ENCODE data around the gene FAM131B. TPM values are rescaled to one million over a fixed set of nuclear protein-coding genes. Genes with fewer than 3 reads are reported as not detected.

The FAM131B gene
- total and polyA plus RNA-seq, 2 of the 13 experiments (the other 11 are each of a cell fraction or from before 2014, with no cell fraction given), result 0.07 TPM; not detected in 1

DNA sequence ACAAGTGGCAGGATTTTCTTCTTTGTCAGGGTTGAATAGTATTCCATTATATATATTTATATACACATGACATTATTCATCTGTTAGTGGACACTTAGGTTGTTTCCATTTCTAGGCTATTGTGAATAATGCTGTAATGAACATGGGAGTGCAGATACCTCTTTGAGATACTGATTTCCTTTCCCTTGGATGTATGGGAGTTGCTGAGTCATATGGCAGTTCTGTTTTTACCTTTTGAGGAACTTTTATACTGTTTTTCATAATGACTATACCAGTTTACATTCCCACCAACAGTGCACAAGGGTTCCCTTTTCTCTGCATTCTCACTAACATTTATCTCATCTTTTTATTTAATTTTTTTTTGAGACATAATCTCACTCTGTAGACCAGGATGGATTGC is 48.4 kb downstream of the FAM131B start:
- H3K4me2 ChIP-seq (ENCODE audit: low read depth, low read length), result no peak overlapping the region
- no peak overlapping the region for H3K9ac ChIP-seq (ENCODE audit: insufficient read depth, low read depth, low read length)
- TF ChIP-seq, protein P1, sequence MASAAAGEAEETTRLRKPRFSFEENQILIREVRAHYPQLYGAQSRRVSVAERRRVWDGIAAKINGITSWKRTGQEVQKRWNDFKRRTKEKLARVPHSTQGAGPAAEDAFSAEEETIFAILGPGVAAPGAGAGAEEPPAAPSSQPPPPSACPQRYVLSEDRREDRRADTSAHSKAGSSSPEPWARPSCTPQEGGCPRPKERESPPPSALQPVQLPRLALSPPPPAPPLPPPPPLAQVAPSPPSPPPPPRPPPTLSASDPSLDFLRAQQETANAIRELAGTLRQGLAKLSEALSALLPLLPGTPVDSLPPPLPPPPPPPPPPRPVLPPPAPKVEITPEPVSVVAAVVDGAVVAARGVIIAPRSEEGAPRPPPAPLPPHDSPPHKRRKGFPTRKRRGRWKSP (CRISPR knock-in tag; IDR thresholded peaks at IDR 0.05), result no peak
- no peak for TF ChIP-seq ZC3H13 (CRISPR knock-in tag; IDR thresholded peaks at IDR 0.05)
- TF ChIP-seq RBM22 (optimal IDR thresholded peaks at IDR 0.05; ENCODE audit: low read length), result no peak
- no peak for TF ChIP-seq ZSCAN22 (CRISPR knock-in tag; IDR thresholded peaks at IDR 0.05)
- TF ChIP-seq KDM2A (CRISPR knock-in tag; IDR thresholded peaks at IDR 0.05; ENCODE audit: borderline replicate concordance, low read depth), result no peak
- no peak for TF ChIP-seq ZNF34 (CRISPR knock-in tag; IDR thresholded peaks at IDR 0.05; ENCODE audit: borderline replicate concordance)
- no peak overlapping the region for H3K4me3 ChIP-seq (replicated peaks in 1 of 3; ENCODE audit: insufficient read depth in 1 of 3, low read depth in 2 of 3, low read length in 3 of 3)
- POLR2A ChIA-PET, result no interaction called here
- no peaks in the 10 kb centered on the region for H3K27me3 ChIP-seq (ENCODE audit: control insufficient read depth in 1 of 2, insufficient read depth in 2 of 2, low read length in 2 of 2)
- H3K36me3 ChIP-seq (replicated peaks in 1 of 2; ENCODE audit: control insufficient read depth in 1 of 2, insufficient read depth in 2 of 2, low read length in 2 of 2), result no peaks in the 10 kb centered on the region
- no peaks in the 10 kb centered on the region for H3K79me2 ChIP-seq (ENCODE audit: insufficient read depth, low read length)
- no peak overlapping the region for H3K27ac ChIP-seq (ENCODE audit: extremely low read length, insufficient read depth, low read length)
- H3K9me3 ChIP-seq (ENCODE audit: low read length), result no peaks in the 10 kb centered on the region
- in situ Hi-C loops (cut with HindIII; ENCODE audit: extremely low pct_ligation_motif_present, low pct_unique_long_range_greater_than_20kb) (no loop called here), intact Hi-C loops (cut with micrococcal nuclease; ENCODE audit: unreplicated experiment) (no loop called here)
- no TSS peak for BruUV-seq (replicated peaks)
- ATAC-seq (no peak), DNase-seq (ENCODE audit: low spot score) (no peak), FAIRE-seq (no peak)
- no peaks in the 10 kb centered on the region for H4K20me1 ChIP-seq (ENCODE audit: insufficient read depth, low read length)
- CTCF ChIA-PET (ENCODE audit: low intra/inter-chr PET ratio, low total read pairs), result no interaction called here
- H2AFZ ChIP-seq (ENCODE audit: low read length), result no peak overlapping the region
- peaks cover 11% of the 10 kb centered on the region for H3K4me1 ChIP-seq (ENCODE audit: insufficient read depth, low read length)

DNA sequence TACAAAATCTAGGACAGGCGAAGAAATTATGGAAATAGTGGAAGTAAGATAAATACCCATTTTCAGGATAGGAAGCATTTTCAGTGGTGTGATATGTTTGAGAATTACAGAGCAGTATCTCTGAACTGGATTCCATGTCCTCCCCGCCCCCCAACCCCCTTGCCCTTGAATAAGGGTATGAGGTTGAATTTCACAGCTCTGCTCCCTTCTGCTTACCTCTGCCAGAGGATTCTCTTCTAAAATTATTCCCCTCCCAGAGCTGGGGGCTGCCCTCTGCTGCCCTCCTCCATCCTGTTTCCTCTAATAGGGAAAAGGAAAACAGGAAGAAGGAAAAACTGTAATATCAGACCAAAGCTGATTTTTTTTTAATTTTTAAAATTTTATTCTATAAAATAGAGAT is 53.9 kb downstream of the FAM131B start:
- Histone ChIP-seq H3K9me3 (ENCODE audit: low read length) (no peaks in the 10 kb centered on the region), H3K36me3 (replicated peaks in 1 of 2; ENCODE audit: control insufficient read depth in 1 of 2, insufficient read depth in 2 of 2, low read length in 2 of 2) (peaks cover 9 to 45% of the 10 kb centered on the region in 2 experiments), H3K27me3 (ENCODE audit: control insufficient read depth in 1 of 2, insufficient read depth in 2 of 2, low read length in 2 of 2) (no peaks in the 10 kb centered on the region), H3K4me1 (ENCODE audit: insufficient read depth, low read length) (no peaks in the 10 kb centered on the region), H3K9ac (ENCODE audit: insufficient read depth, low read depth, low read length) (no peak overlapping the region), H3K79me2 (ENCODE audit: insufficient read depth, low read length) (no peaks in the 10 kb centered on the region), H2AFZ (ENCODE audit: low read length) (no peak overlapping the region), H4K20me1 (ENCODE audit: insufficient read depth, low read length) (no peaks in the 10 kb centered on the region; the same call in 1 of the 2 replicates), H3K4me3 (replicated peaks in 1 of 3; ENCODE audit: insufficient read depth in 1 of 3, low read depth in 2 of 3, low read length in 3 of 3) (no peak overlapping the region), H3K27ac (ENCODE audit: extremely low read length, insufficient read depth, low read length) (no peak overlapping the region), H3K4me2 (ENCODE audit: low read depth, low read length) (no peak overlapping the region)
- no peak for DNase-seq (ENCODE audit: low spot score)
- no peak for TF ChIP-seq ZIK1 (CRISPR knock-in tag; IDR thresholded peaks at IDR 0.05; ENCODE audit: borderline replicate concordance, low read depth)
- TF ChIP-seq TOPORS (CRISPR knock-in tag; IDR thresholded peaks at IDR 0.05), result no peak
- TF ChIP-seq ZNF430 (CRISPR knock-in tag; IDR thresholded peaks at IDR 0.05), result no peak
- TF ChIP-seq ZKSCAN1 (IDR thresholded peaks at IDR 0.05; ENCODE audit: low read length), result no peak
- no peak for TF ChIP-seq ZNF550 (CRISPR knock-in tag; IDR thresholded peaks at IDR 0.05; ENCODE audit: borderline replicate concordance)
- TF ChIP-seq ZNF138 (CRISPR knock-in tag; IDR thresholded peaks at IDR 0.05; ENCODE audit: low read depth), result no peak
- TF ChIP-seq FIP1L1 (IDR thresholded peaks at IDR 0.05; ENCODE audit: borderline replicate concordance, insufficient read depth, low read depth, low read length), result no peak
- no peak for TF ChIP-seq ZFP36L1 (CRISPR knock-in tag; IDR thresholded peaks at IDR 0.05)
- TF ChIP-seq ZNF792 (CRISPR knock-in tag; IDR thresholded peaks at IDR 0.05), result no peak
- TF ChIP-seq ZNF101 (CRISPR knock-in tag; IDR thresholded peaks at IDR 0.05; ENCODE audit: borderline replicate concordance, low read depth), result no peak
- no peak for TF ChIP-seq REL (CRISPR knock-in tag; conservative IDR thresholded peaks at IDR 0.05)
- no peak for TF ChIP-seq ZNF136 (CRISPR knock-in tag; IDR thresholded peaks at IDR 0.05; ENCODE audit: low read depth)
- POLR2A ChIA-PET, result no interaction called here
- no peak for ATAC-seq
- 95% methylated on average over 2 of the region's 2 CpGs for WGBS (ENCODE audit: low lambda C conversion rate)
- in situ Hi-C loops (cut with HindIII; ENCODE audit: extremely low pct_ligation_motif_present, low pct_unique_long_range_greater_than_20kb) (no loop called here), intact Hi-C loops (cut with micrococcal nuclease; ENCODE audit: unreplicated experiment) (loop anchor here (10.0 kb wide), 1 partner anchor 304 kb away; no protein-coding TSS in a partner anchor)
- FAIRE-seq, result no peak
- BruUV-seq (replicated peaks), result no TSS peak
- CTCF ChIA-PET (ENCODE audit: low intra/inter-chr PET ratio, low total read pairs), result no interaction called here

Measured in HepG2 (cell line).